Naive thymus-derived CD4-positive, alpha-beta T cell (primary cell): ENCODE data around the gene MRPL24. TPM values are rescaled to one million over a fixed set of nuclear protein-coding genes. Genes with fewer than 3 reads are reported as not detected.
A peak's percentile ranks its signal among the peaks of the same experiment; 100 is the strongest.

Experiments
- ATAC-seq: fragments of 150-1000 bp; cut with Tn5 transposase; 2 replicates; pipeline ENCODE4 v1.10.0; 2021; ENCODE audit warnings: mild to moderate bottlenecking, moderate library complexity
- CTCF ChIA-PET: fragments of 350-600 bp; sonication (Branson Sonifier 250); formaldehyde crosslinking; loops from one replicate; lab custom pipeline; 2021; ENCODE audit warnings: antibody characterized with exemption; lab: Charles Lee
- POLR2A ChIA-PET: fragments of 350-600 bp; sonication (Branson Sonifier 250); formaldehyde crosslinking; loops from one replicate; lab custom pipeline; 2021; ENCODE audit warnings: antibody characterized with exemption, inconsistent platforms; lab: Charles Lee
- DNase-seq, 9 donors: peaks; one replicate each; pipeline versions ENCODE4 v3.0.0 to v3.0.0-alpha.2; 2020 to 2022; ENCODE audit warnings: mixed read lengths in 1 of 9
- H3K27ac ChIP-seq: one replicate; pipeline ENCODE4 v1.7.0; 2013; ENCODE audit warnings: mild to moderate bottlenecking, low read depth, low read length, moderate library complexity
- H3K27me3 ChIP-seq, 2 donors: one replicate each; pipeline ENCODE4 v1.7.0; 2013; ENCODE audit warnings: low read length in 2 of 2, mild to moderate bottlenecking in 2 of 2, moderate library complexity in 2 of 2; ENCODE audit not compliant: control insufficient read depth in 2 of 2, insufficient read depth in 2 of 2
- H3K36me3 ChIP-seq, 3 experiments: 1 replicate in 2 of 3; 2 replicates in 1 of 3; pipeline ENCODE4 v1.7.0; 2013; ENCODE audit warnings: low read length in 3 of 3, mild to moderate bottlenecking in 3 of 3, moderate library complexity in 1 of 3; ENCODE audit not compliant: insufficient read depth in 3 of 3, control insufficient read depth in 2 of 3
- H3K4me1 ChIP-seq, 2 donors: one replicate each; pipeline ENCODE4 v1.7.0; 2013; ENCODE audit warnings: low read length in 2 of 2, mild to moderate bottlenecking in 2 of 2, moderate library complexity in 1 of 2; ENCODE audit not compliant: control insufficient read depth in 2 of 2, insufficient read depth in 2 of 2
- H3K4me3 ChIP-seq: 2 replicates; pipeline ENCODE4 v1.7.0; 2013; ENCODE audit warnings: mild to moderate bottlenecking, low read length
- H3K9me3 ChIP-seq, 3 experiments: 1 replicate in 2 of 3; 2 replicates in 1 of 3; pipeline ENCODE4 v1.7.0; 2013; ENCODE audit warnings: low read length in 3 of 3; ENCODE audit not compliant: control insufficient read depth in 2 of 3
- H3K27ac Mint-ChIP-seq, 9 donors: one replicate each; pipeline ENCODE4 v1.8.0; 2020 to 2022; ENCODE audit warnings: mixed read lengths in 9 of 9, mild to moderate bottlenecking in 8 of 9, moderate library complexity in 5 of 9, inconsistent platforms in 2 of 9
- H3K27me3 Mint-ChIP-seq, 5 donors: one replicate each; pipeline ENCODE4 v1.8.0; 2021 to 2022; ENCODE audit warnings: mixed read lengths in 5 of 5, mild to moderate bottlenecking in 1 of 5
- H3K36me3 Mint-ChIP-seq, 5 donors: one replicate each; pipeline ENCODE4 v1.8.0; 2020 to 2022; ENCODE audit warnings: mixed read lengths in 5 of 5, mild to moderate bottlenecking in 3 of 5, inconsistent platforms in 1 of 5
- H3K4me1 Mint-ChIP-seq, 7 donors: one replicate each; pipeline ENCODE4 v1.8.0; 2020 to 2022; ENCODE audit warnings: mixed read lengths in 7 of 7, mild to moderate bottlenecking in 3 of 7, inconsistent platforms in 1 of 7
- H3K4me3 Mint-ChIP-seq, 10 donors: one replicate each; pipeline ENCODE4 v1.8.0; 2020 to 2022; ENCODE audit warnings: mild to moderate bottlenecking in 10 of 10, mixed read lengths in 10 of 10, moderate library complexity in 6 of 10, inconsistent platforms in 2 of 10
- H3K9me3 Mint-ChIP-seq, 11 donors: one replicate each; pipeline ENCODE4 v1.8.0; 2020 to 2022; ENCODE audit warnings: mixed read lengths in 11 of 11, mild to moderate bottlenecking in 4 of 11, inconsistent platforms in 1 of 11, moderate library complexity in 1 of 11
- intact Hi-C, 2 donors: fragments of 100-400 bp; cut with micrococcal nuclease; formaldehyde crosslinking; loops; one replicate each; pipeline ENCODE4 v1.15.1; 2023
- polyA plus RNA-seq, 2 donors: library from polyadenylated mRNA; unstranded; fragments of 300-500 nt; fragmentation: Illumina TruSeq; gene quantifications; one replicate each; pipeline ENCODE4 v1.2.3, GENCODE V29; 2021
- total RNA-seq, 6 experiments: library from RNA in 5 of 6; stranded (reverse) in 5 of 6; gene quantifications; 1 replicate in 5 of 6; 2 replicates in 1 of 6; pipeline ENCODE4 v1.2.3 and lab custom pipeline; 2021 to 2026

The MRPL24 gene
- total and polyA plus RNA-seq, 7 experiments from 2014 or later, result 19.1 to 98.0 (median 49.2) TPM

DNA sequence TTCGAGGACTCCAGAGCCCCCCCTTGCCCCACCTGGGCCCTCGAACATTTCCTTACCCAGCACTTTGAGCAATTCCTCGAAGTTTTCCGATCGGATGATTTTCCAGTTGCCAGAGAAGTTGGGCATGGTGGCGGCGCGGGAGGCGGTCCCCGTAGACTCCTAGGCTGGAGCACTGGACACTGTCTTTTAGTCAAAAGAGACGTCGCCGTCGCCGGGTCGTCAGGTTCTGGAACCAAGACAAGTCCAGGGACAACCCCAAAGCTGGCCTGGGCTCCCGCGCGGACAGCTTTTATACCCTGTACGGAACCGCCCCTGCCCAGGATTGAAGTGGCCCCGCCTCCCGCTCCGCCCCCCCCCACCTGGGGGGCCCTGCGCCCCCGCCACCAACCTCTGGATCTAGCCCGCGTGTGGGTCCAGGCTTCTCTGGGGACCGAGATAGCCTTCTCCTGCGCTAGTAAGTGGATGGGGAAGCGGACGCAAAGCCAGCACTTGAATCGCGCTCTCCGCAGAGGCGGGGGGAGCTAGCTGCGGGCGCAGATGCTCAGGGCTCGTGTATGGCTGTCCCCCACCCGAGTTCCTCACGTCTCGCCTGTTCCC lies 35.5 kb downstream of the MRPL24 start, which contains the start of gene CRABP2:
Gene CRABP2, minus strand, starts transcription at position 263 of the 597 bp plus-strand sequence. Its CDS starts 137 bp downstream, at position 126.
- Histone ChIP-seq H3K4me1 (peaks cover 23 to 27% of the 10 kb centered on the region in 2 donors), H3K36me3 (no peaks in the 10 kb centered on the region), H3K27me3 (peaks cover 3 to 4% of the 10 kb centered on the region in 2 donors), H3K9me3 (no peaks in the 10 kb centered on the region), H3K27ac (peak within 1 kb of the TSS; percentile 71), H3K4me3 (peak within 1 kb of the TSS; percentile 81)
- POLR2A ChIA-PET, result interaction anchor here (0.8 to 2.4 kb wide), 5 partner anchors 16 to 248 kb away, joined by 3 to 13 read pairs (median 4); partner anchors contain the start of gene MRPL24
- CTCF ChIA-PET, result interaction anchor here (0.5 to 11.9 kb wide), 8 partner anchors 10 to 46 kb away, joined by 3 to 93 read pairs (median 7); no protein-coding TSS in a partner anchor
- peaks cover 11 to 37% (median 24%) of the 10 kb centered on the region in 7 donors for H3K4me1 Mint-ChIP-seq
- peak within 1 kb of the TSS; percentile 46 to 94 (median 92) for H3K27ac Mint-ChIP-seq
- peaks cover 8 to 44% (median 26%) of the 10 kb centered on the region in 5 donors for H3K27me3 Mint-ChIP-seq
- ATAC-seq (peak; percentile 55), DNase-seq (peak in 2 of 9 donors; percentile 14 to 32)
- intact Hi-C loops, result loop anchor here in 1 of 2 donors (5.0 kb wide), 1 partner anchor 78 kb away; no protein-coding TSS in a partner anchor
- peak within 1 kb of the TSS; percentile 88 to 95 (median 92) for H3K4me3 Mint-ChIP-seq
- no peaks in the 10 kb centered on the region for H3K9me3 Mint-ChIP-seq
- no peaks in the 10 kb centered on the region for H3K36me3 Mint-ChIP-seq

DNA sequence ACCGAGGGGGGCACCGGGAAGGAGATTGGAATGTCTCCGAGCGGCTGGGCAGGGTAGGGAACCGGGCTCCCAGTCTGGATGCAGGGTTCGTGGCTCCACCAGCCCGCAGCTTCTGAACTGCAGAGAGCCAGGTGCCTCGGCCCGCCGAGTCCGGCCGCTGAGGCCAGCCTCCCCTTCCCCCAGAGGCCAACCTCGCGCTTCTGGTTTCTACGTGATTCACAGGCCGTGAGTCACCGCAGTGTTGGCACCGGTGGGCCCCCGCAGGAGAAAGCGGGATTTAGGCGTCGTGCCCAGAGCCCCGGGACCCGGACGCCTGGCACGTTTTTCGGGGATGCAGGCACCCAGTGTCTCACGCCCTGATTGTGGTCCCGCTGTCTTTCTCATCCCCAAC lies 36.0 kb downstream of the MRPL24 start:
- peaks cover 11 to 37% (median 24%) of the 10 kb centered on the region in 7 donors for H3K4me1 Mint-ChIP-seq
- Histone ChIP-seq H3K27me3 (peaks cover 3 to 4% of the 10 kb centered on the region in 2 donors), H3K4me1 (peaks cover 23 to 27% of the 10 kb centered on the region in 2 donors), H3K9me3 (no peaks in the 10 kb centered on the region), H3K27ac (peak overlapping the region; percentile 71), H3K36me3 (no peaks in the 10 kb centered on the region), H3K4me3 (peak overlapping the region; percentile 81)
- no peak for ATAC-seq
- intact Hi-C loops, result loop anchor here in 1 of 2 donors (5.0 kb wide), 1 partner anchor 78 kb away; no protein-coding TSS in a partner anchor
- peak overlapping the region in 1 of 9 donors; percentile 47 for H3K27ac Mint-ChIP-seq
- CTCF ChIA-PET, result interaction anchor here (2.6 to 11.9 kb wide), 3 partner anchors 11 to 21 kb away, joined by 11 to 93 read pairs (median 37); no protein-coding TSS in a partner anchor
- peak in 1 of 9 donors; percentile 32 for DNase-seq
- POLR2A ChIA-PET, result interaction anchor here (1.0 to 2.2 kb wide), 2 partner anchors 22 to 36 kb away, joined by 3 to 7 read pairs; partner anchors contain the start of gene MRPL24
- H3K4me3 Mint-ChIP-seq, result peak overlapping the region; percentile 23 to 95 (median 92)
- H3K27me3 Mint-ChIP-seq, result peaks cover 8 to 44% (median 26%) of the 10 kb centered on the region in 5 donors
- no peaks in the 10 kb centered on the region for H3K36me3 Mint-ChIP-seq
- H3K9me3 Mint-ChIP-seq, result no peaks in the 10 kb centered on the region

- H3K27me3 Mint-ChIP-seq, result peaks cover 8 to 44% (median 26%) of the 10 kb centered on the region in 5 donors
- no peaks in the 10 kb centered on the region for H3K9me3 Mint-ChIP-seq
- Histone ChIP-seq H3K4me3 (no peak overlapping the region), H3K9me3 (no peaks in the 10 kb centered on the region), H3K4me1 (peaks cover 23 to 27% of the 10 kb centered on the region in 2 donors), H3K36me3 (no peaks in the 10 kb centered on the region), H3K27me3 (peaks cover 3 to 4% of the 10 kb centered on the region in 2 donors), H3K27ac (no peak overlapping the region)
- intact Hi-C loops, result no loop called here
- H3K4me1 Mint-ChIP-seq, result peaks cover 11 to 37% (median 24%) of the 10 kb centered on the region in 7 donors
- ChIA-PET POLR2A (interaction anchor here (1.0 kb wide), 1 partner anchor 23 kb away, joined by 3 read pairs; no protein-coding TSS in a partner anchor), CTCF (interaction anchor here (11.9 kb wide), 1 partner anchor 15 kb away, joined by 93 read pairs; no protein-coding TSS in a partner anchor)
- no peak for DNase-seq
- H3K36me3 Mint-ChIP-seq, result no peaks in the 10 kb centered on the region
- H3K27ac Mint-ChIP-seq, result peak overlapping the region in 1 of 9 donors; percentile 8
- no peak for ATAC-seq
- peak overlapping the region; percentile 14 to 95 (median 42) for H3K4me3 Mint-ChIP-seq
Observed at GRCh38 chr1:156704166-156704711, 36.6 kb downstream of the MRPL24 start.

GRCh38 chr1:156703741-156704140 lies 37.1 kb downstream of the MRPL24 start:
- peaks cover 11 to 37% (median 24%) of the 10 kb centered on the region in 7 donors for H3K4me1 Mint-ChIP-seq
- Histone ChIP-seq H3K4me3 (no peak overlapping the region), H3K9me3 (no peaks in the 10 kb centered on the region), H3K27ac (no peak overlapping the region), H3K27me3 (peaks cover 3 to 4% of the 10 kb centered on the region in 2 donors), H3K36me3 (no peaks in the 10 kb centered on the region), H3K4me1 (peaks cover 23 to 27% of the 10 kb centered on the region in 2 donors)
- peak overlapping the region in 6 of 10 donors; percentile 32 to 95 (median 64) for H3K4me3 Mint-ChIP-seq
- no peaks in the 10 kb centered on the region for H3K36me3 Mint-ChIP-seq
- peaks cover 8 to 44% (median 29%) of the 10 kb centered on the region in 5 donors for H3K27me3 Mint-ChIP-seq
- intact Hi-C loops, result no loop called here
- POLR2A ChIA-PET, result interaction anchor here (1.6 kb wide), 1 partner anchor 10 kb away, joined by 3 read pairs; no protein-coding TSS in a partner anchor
- ATAC-seq (no peak), DNase-seq (no peak)
- H3K9me3 Mint-ChIP-seq, result no peaks in the 10 kb centered on the region
- CTCF ChIA-PET, result interaction anchor here (11.9 kb wide), 1 partner anchor 15 kb away, joined by 93 read pairs; no protein-coding TSS in a partner anchor
- no peak overlapping the region for H3K27ac Mint-ChIP-seq

- H3K27ac Mint-ChIP-seq, result peak overlapping the region in 1 of 9 donors; percentile 43
- ATAC-seq, result no peak
- DNase-seq, result no peak
- ChIA-PET CTCF (interaction anchor here (11.9 kb wide), 1 partner anchor 14 kb away, joined by 93 read pairs; no protein-coding TSS in a partner anchor), POLR2A (interaction anchor here (1.6 kb wide), 1 partner anchor 10 kb away, joined by 3 read pairs; no protein-coding TSS in a partner anchor)
- H3K4me3 Mint-ChIP-seq, result peak overlapping the region in 1 of 10 donors; percentile 53
- intact Hi-C loops, result no loop called here
- peaks cover 23 to 27% of the 10 kb centered on the region in 2 donors for H3K4me1 ChIP-seq
- H3K9me3 Mint-ChIP-seq, result no peaks in the 10 kb centered on the region
- peaks cover 11 to 37% (median 24%) of the 10 kb centered on the region in 7 donors for H3K4me1 Mint-ChIP-seq
- H3K27ac ChIP-seq, result no peak overlapping the region
- peaks cover 8 to 44% (median 32%) of the 10 kb centered on the region in 5 donors for H3K27me3 Mint-ChIP-seq
- H3K9me3 ChIP-seq, result no peaks in the 10 kb centered on the region
- H3K4me3 ChIP-seq, result no peak overlapping the region
- no peaks in the 10 kb centered on the region for H3K36me3 ChIP-seq
- H3K36me3 Mint-ChIP-seq, result no peaks in the 10 kb centered on the region
- peaks cover 3 to 4% of the 10 kb centered on the region in 2 donors for H3K27me3 ChIP-seq
Observed at GRCh38 chr1:156703336-156703735, 37.6 kb downstream of the MRPL24 start.
